H1 (cell line): ENCODE results near the gene PFKP. TPM values are rescaled to one million over a fixed set of nuclear protein-coding genes. Genes with fewer than 3 reads are reported as not detected.

Experiments used
- CTCF ChIA-PET: fragments of 300-600 bp; sonication (Branson Sonifier 250); formaldehyde crosslinking; loops from one replicate; lab custom pipeline; 2021; ENCODE audit not compliant: partially characterized antibody; lab: Charles Lee
- POLR2A ChIA-PET: fragments of 300-600 bp; sonication (Branson Sonifier 250); formaldehyde crosslinking; loops from one replicate; lab custom pipeline; 2021; ENCODE audit warnings: inconsistent platforms; ENCODE audit not compliant: partially characterized antibody; lab: Charles Lee
- DNase-seq, 2 experiments: peaks; one replicate each; pipeline versions ENCODE4 v3.0.0 to v3.0.0-alpha.2; 2010 to 2022; ENCODE audit warnings: low spot score in 2 of 2, low read depth in 1 of 2, mixed read lengths in 1 of 2
- FAIRE-seq: peaks from 2 replicates; lab custom pipeline; 2011; peaks lifted over from hg19 to GRCh38; lab: Jason Lieb, UNC
- H2AFZ ChIP-seq: 2 replicates; pipeline ENCODE4 v1.8.1; 2012; ENCODE audit warnings: low read length, inconsistent platforms
- H2AK5ac ChIP-seq: 2 replicates; pipeline ENCODE4 v1.6.1; 2013; ENCODE audit warnings: low read depth, low read length
- H2BK120ac ChIP-seq: replicated peaks from 2 replicates; pipeline ENCODE3; 2013; ENCODE audit warnings: low read depth, low read length, inconsistent platforms
- H2BK12ac ChIP-seq: 2 replicates; pipeline ENCODE4 v1.6.1; 2013; ENCODE audit warnings: low read depth, low read length
- H2BK15ac ChIP-seq: 2 replicates; pipeline ENCODE4 v1.6.1; 2013; ENCODE audit warnings: low read length
- H2BK20ac ChIP-seq: 2 replicates; pipeline ENCODE4 v1.6.1; 2013; ENCODE audit warnings: low read length
- H2BK5ac ChIP-seq: 2 replicates; pipeline ENCODE4 v1.6.1; 2013; ENCODE audit warnings: low read depth, low read length
- H3K14ac ChIP-seq: 2 replicates; pipeline ENCODE4 v1.6.1; 2013; ENCODE audit warnings: inconsistent platforms; ENCODE audit not compliant: insufficient read length
- H3K18ac ChIP-seq: 2 replicates; pipeline ENCODE4 v1.6.1; 2013; ENCODE audit warnings: low read length; ENCODE audit errors: extremely low read depth
- H3K23ac ChIP-seq: 2 replicates; pipeline ENCODE4 v1.6.1; 2013; ENCODE audit warnings: inconsistent platforms; ENCODE audit not compliant: insufficient read length
- H3K23me2 ChIP-seq: 2 replicates; pipeline ENCODE4 v1.6.1; 2013; ENCODE audit warnings: low read depth, low read length
- H3K27ac ChIP-seq: 2 replicates; pipeline ENCODE4 v1.6.1; 2011; ENCODE audit warnings: low read depth, low read length, inconsistent platforms
- H3K27me3 ChIP-seq, 4 experiments: replicated peaks in 1 of 4; 1 replicate in 1 of 4; 2 replicates in 3 of 4; pipeline versions ENCODE4 v1.6.1 to v1.8.1; 2011 to 2013; ENCODE audit warnings: low read length in 3 of 4, mild to moderate bottlenecking in 3 of 4, inconsistent platforms in 2 of 4, mixed read lengths in 2 of 4, moderate library complexity in 1 of 4; ENCODE audit not compliant: control insufficient read depth in 3 of 4, insufficient read depth in 3 of 4; ENCODE audit errors: extremely low read depth in 1 of 4
- H3K36me3 ChIP-seq, 4 experiments: 2 replicates each; pipeline versions ENCODE4 v1.6.1 to v1.8.1; 2011 to 2013; ENCODE audit warnings: mild to moderate bottlenecking in 4 of 4, low read length in 3 of 4, moderate library complexity in 2 of 4, control low read depth in 1 of 4, inconsistent platforms in 1 of 4; ENCODE audit not compliant: insufficient read depth in 4 of 4, control insufficient read depth in 2 of 4
- H3K4ac ChIP-seq: replicated peaks from 2 replicates; pipeline ENCODE3; 2013; ENCODE audit warnings: low read length, low read depth, mixed read lengths, inconsistent platforms; ENCODE audit not compliant: insufficient read length
- H3K4me1 ChIP-seq, 4 experiments: replicated peaks in 1 of 4; 1 replicate in 1 of 4; 2 replicates in 3 of 4; pipeline versions ENCODE4 v1.6.1 to v1.8.1; 2011 to 2013; ENCODE audit warnings: low read length in 3 of 4, inconsistent platforms in 2 of 4, mixed read lengths in 1 of 4; ENCODE audit not compliant: insufficient read depth in 4 of 4, control insufficient read depth in 3 of 4
- H3K4me2 ChIP-seq, 2 experiments: 2 replicates each; pipeline versions ENCODE4 v1.6.1 to v1.8.1; 2011 to 2013; ENCODE audit warnings: low read depth in 2 of 2, low read length in 2 of 2, control low read depth in 1 of 2, inconsistent platforms in 1 of 2, mild to moderate bottlenecking in 1 of 2; ENCODE audit not compliant: insufficient read depth in 1 of 2
- H3K4me3 ChIP-seq, 4 experiments: fragments of 200-600, 300-600 bp in 1 of 4; sonication (generic), shearing (Covaris generic), sonication (Bioruptor Twin) in 1 of 4; 2 replicates each; pipeline versions ENCODE4 v1.5.1 to v1.8.1; 2011 to 2016; ENCODE audit warnings: low read length in 4 of 4, low read depth in 3 of 4, control low read depth in 2 of 4, inconsistent platforms in 2 of 4, mild to moderate bottlenecking in 2 of 4, mixed read lengths in 1 of 4, moderate library complexity in 1 of 4; ENCODE audit not compliant: insufficient read depth in 2 of 4; ENCODE audit errors: extremely low read depth in 1 of 4
- H3K56ac ChIP-seq: replicated peaks from 2 replicates; pipeline ENCODE3; 2013; ENCODE audit warnings: low read depth, mild to moderate bottlenecking, mixed read lengths, low read length, inconsistent platforms; ENCODE audit not compliant: insufficient read length
- H3K79me1 ChIP-seq: 2 replicates; pipeline ENCODE4 v1.6.1; 2013; ENCODE audit warnings: low read depth, low read length, control low read depth
- H3K79me2 ChIP-seq, 2 experiments: 2 replicates each; pipeline versions ENCODE4 v1.6.1 to v1.8.1; 2012 to 2013; ENCODE audit warnings: low read length in 2 of 2, mild to moderate bottlenecking in 2 of 2, inconsistent platforms in 1 of 2; ENCODE audit not compliant: insufficient read depth in 2 of 2, control insufficient read depth in 1 of 2
- H3K9ac ChIP-seq, 4 experiments: replicated peaks in 1 of 4; 1 replicate in 1 of 4; 2 replicates in 3 of 4; pipeline versions ENCODE4 v1.6.1 to v1.8.1; 2011 to 2013; ENCODE audit warnings: low read depth in 3 of 4, low read length in 3 of 4, control low read depth in 2 of 4, mild to moderate bottlenecking in 2 of 4, moderate library complexity in 2 of 4, inconsistent platforms in 1 of 4; ENCODE audit errors: extremely low read depth in 1 of 4
- H3K9me3 ChIP-seq, 2 experiments: 2 replicates each; pipeline versions ENCODE4 v1.6.1 to v1.8.1; 2012 to 2013; ENCODE audit warnings: mild to moderate bottlenecking in 2 of 2, moderate library complexity in 2 of 2, control low read depth in 1 of 2, inconsistent platforms in 1 of 2, low read depth in 1 of 2, low read length in 1 of 2, mixed read lengths in 1 of 2; ENCODE audit not compliant: insufficient read depth in 2 of 2
- H4K20me1 ChIP-seq, 2 experiments: replicated peaks in 1 of 2; 2 replicates each; pipeline versions ENCODE3 to v1.8.1; 2011 to 2013; ENCODE audit warnings: inconsistent platforms in 2 of 2, low read length in 2 of 2, mild to moderate bottlenecking in 1 of 2; ENCODE audit not compliant: insufficient read depth in 2 of 2, control insufficient read depth in 1 of 2
- H4K5ac ChIP-seq: 2 replicates; pipeline ENCODE4 v1.6.1; 2013; ENCODE audit warnings: low read length, low read depth, mixed read lengths, inconsistent platforms; ENCODE audit not compliant: insufficient read length
- H4K8ac ChIP-seq: 2 replicates; pipeline ENCODE4 v1.8.0; 2013; ENCODE audit warnings: mild to moderate bottlenecking, moderate library complexity, low read length, inconsistent platforms; ENCODE audit not compliant: insufficient read depth; ENCODE audit errors: extremely low read depth
- H4K91ac ChIP-seq: replicated peaks from 2 replicates; pipeline ENCODE3; 2013; ENCODE audit warnings: low read length, mixed read lengths, inconsistent platforms; ENCODE audit not compliant: insufficient read length
- CBX5 ChIP-seq: fragments of 300-800, 300-1000 bp; sonication (generic); IDR thresholded peaks from 2 replicates; pipeline ENCODE4 v1.7.1; 2016; ENCODE audit warnings: antibody characterized with exemption, low read length, low read depth
- CHD1 ChIP-seq: IDR thresholded peaks from 2 replicates; pipeline ENCODE4 v1.6.1; 2012; ENCODE audit warnings: low read depth, low read length, improper control_type of control experiment
- WGBS, 2 experiments: shearing (Covaris generic) in 1 of 2; methylation state at CpG; one replicate each; pipeline versions ENCODE4 v1.1.6 to v1.1.7; 2013 to 2015; ENCODE audit warnings: low lambda C conversion rate in 2 of 2, mixed read lengths in 2 of 2, inconsistent platforms in 1 of 2, low coverage in 1 of 2, missing lambda C conversion rate in 1 of 2; ENCODE audit not compliant: insufficient replicate concordance in 2 of 2, insufficient coverage in 1 of 2, insufficient read length in 1 of 2; ENCODE audit errors: extremely low coverage in 1 of 2, missing lambda C conversion rate in 1 of 2; 5-methylcytosine and 5-hydroxymethylcytosine counted together
- polyA plus RNA-seq, 7 experiments: library from polyadenylated mRNA; depleted of rRNA in 3 of 7; stranded (reverse) in 5 of 7; unstranded in 2 of 7; fragments of >200 nt in 5 of 7; fragments of 200-250 nt in 2 of 7; gene quantifications; 1 replicate in 5 of 7; 2 replicates in 1 of 7; 4 replicates in 1 of 7; pipeline versions ENCODE4 v1.2.1 to v1.2.3, GENCODE V29; 2011 to 2013; ENCODE audit warnings: missing spikeins in 2 of 7, mixed read lengths in 2 of 7
- total RNA-seq: library from RNA; stranded (reverse); fragmentation: NEBNext Ultra II Directional; extraction: Animal tissue kit (Norgen Biotek cat#: 25700); gene quantifications from 2 replicates; pipeline ENCODE4 v1.2.1, GENCODE V29; 2021

Gene PFKP
- total and polyA plus RNA-seq, 2 of the 8 experiments (the other 6 are each of a cell fraction or from before 2014, with no cell fraction given) = 51.2 to 128 TPM

DNA sequence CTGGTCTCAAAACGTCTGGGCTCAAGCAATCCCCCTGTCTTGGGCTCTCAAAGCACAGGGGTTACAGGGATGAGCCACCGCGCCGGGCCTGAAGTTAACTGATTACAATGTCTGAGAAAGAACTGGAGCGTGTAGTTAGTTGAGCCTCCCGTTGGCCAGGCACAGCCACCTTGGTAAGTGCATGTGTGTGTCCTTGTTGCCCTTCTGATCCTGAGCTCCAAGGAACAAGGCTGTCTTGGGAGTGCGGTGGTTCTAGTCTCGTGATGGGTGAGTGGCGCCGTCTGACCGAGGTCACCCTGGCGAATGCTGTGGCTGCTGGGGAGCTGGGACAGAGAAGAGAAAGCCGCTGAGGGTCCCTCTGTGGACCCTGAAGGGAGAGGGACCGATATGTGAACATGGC, 54.7 kb downstream of the PFKP start:
- Histone ChIP-seq H3K4me1 (no peaks in the 10 kb centered on the region), H3K4me3 (no peak overlapping the region), H3K4ac (no peak overlapping the region), H2BK12ac (no peak overlapping the region), H3K79me2 (no peaks in the 10 kb centered on the region), H4K91ac (no peak overlapping the region), H4K8ac (no peak overlapping the region), H3K4me2 (no peak overlapping the region), H3K9me3 (no peaks in the 10 kb centered on the region; a peak in 1 of 4 replicates), H2AFZ (no peak overlapping the region), H3K27me3 (no peaks in the 10 kb centered on the region), H3K23ac (no peak overlapping the region), H2AK5ac (no peak overlapping the region), H3K56ac (no peak overlapping the region), H2BK5ac (no peak overlapping the region), H4K20me1 (peaks cover 7 to 11% of the 10 kb centered on the region in 2 experiments), H2BK15ac (no peak overlapping the region), H3K27ac (no peak overlapping the region; the same call in 1 of the 2 replicates), H3K9ac (no peak overlapping the region), H3K18ac (no peak overlapping the region), H3K14ac (no peak overlapping the region), H2BK20ac (no peak overlapping the region)
- 88% methylated on average over 14 of the region's 14 CpGs; no CpG with 5 or more reads in 1 of the 2 experiments for WGBS, 2 experiments
- FAIRE-seq = no peak
- POLR2A ChIA-PET = interaction anchor here (0.7 to 1.6 kb wide), 4 partner anchors 11 to 24 kb away, joined by 3 to 4 read pairs (median 3); no protein-coding TSS in a partner anchor
- TF ChIP-seq CHD1 (no peak), CBX5 (no peak)
- TF ChIP-seq, all 59 proteins: peak for 0
- Histone ChIP-seq H3K36me3 (peaks cover 14 to 66% (median 42%) of the 10 kb centered on the region in 4 experiments), H3K23me2 (no peaks in the 10 kb centered on the region), H3K79me1 (no peaks in the 10 kb centered on the region; the same call in 1 of the 2 replicates), H2BK120ac (no peak overlapping the region), H4K5ac (no peak overlapping the region)
- CTCF ChIA-PET = interaction anchor here (0.7 to 5.0 kb wide), 5 partner anchors 14 to 194 kb away, joined by 3 to 47 read pairs (median 3); no protein-coding TSS in a partner anchor
- DNase-seq = no peak
